H9 (cell line): ENCODE measurements around the gene MYLK. TPM values are rescaled to one million over a fixed set of nuclear protein-coding genes. Genes with fewer than 3 reads are reported as not detected.

Source experiments
- DNase-seq: peaks from one replicate; pipeline ENCODE4 v3.0.0-alpha.2; 2017
- H2AFZ ChIP-seq: one replicate; pipeline ENCODE4 v1.6.1; 2013; ENCODE audit warnings: mild to moderate bottlenecking, low read length, control low read depth, moderate library complexity
- H2AK5ac ChIP-seq: 2 replicates; pipeline ENCODE4 v1.6.1; 2013; ENCODE audit warnings: low read length, control low read depth, mixed read lengths; ENCODE audit not compliant: insufficient read length
- H2BK120ac ChIP-seq: one replicate; pipeline ENCODE4 v1.6.1; 2013; ENCODE audit warnings: low read depth, mild to moderate bottlenecking, low read length, control low read depth, inconsistent platforms; ENCODE audit not compliant: poor library complexity, severe bottlenecking
- H2BK12ac ChIP-seq: 2 replicates; pipeline ENCODE4 v1.6.1; 2013; ENCODE audit warnings: low read length, control low read depth, mixed read lengths, low read depth; ENCODE audit not compliant: insufficient read length
- H2BK15ac ChIP-seq: 2 replicates; pipeline ENCODE4 v1.6.1; 2013; ENCODE audit warnings: low read depth, low read length, control low read depth
- H2BK20ac ChIP-seq: one replicate; pipeline ENCODE4 v1.6.1; 2013; ENCODE audit warnings: low read depth, mild to moderate bottlenecking, low read length, control low read depth, inconsistent platforms; ENCODE audit not compliant: poor library complexity, severe bottlenecking
- H2BK5ac ChIP-seq: 2 replicates; pipeline ENCODE4 v1.6.1; 2013; ENCODE audit warnings: low read length, control low read depth, mixed read lengths; ENCODE audit not compliant: insufficient read length
- H3K14ac ChIP-seq: 2 replicates; pipeline ENCODE4 v1.6.1; 2013; ENCODE audit warnings: low read length, control low read depth; ENCODE audit not compliant: insufficient read depth
- H3K18ac ChIP-seq: 2 replicates; pipeline ENCODE4 v1.6.1; 2013; ENCODE audit warnings: low read depth, mild to moderate bottlenecking, mixed read lengths, low read length, control low read depth; ENCODE audit not compliant: insufficient read length
- H3K23ac ChIP-seq: 2 replicates; pipeline ENCODE4 v1.6.1; 2013; ENCODE audit warnings: low read length, control low read depth, mixed read lengths, low read depth; ENCODE audit not compliant: insufficient read length
- H3K23me2 ChIP-seq: 2 replicates; pipeline ENCODE4 v1.6.1; 2013; ENCODE audit warnings: low read depth, mild to moderate bottlenecking, mixed read lengths, low read length, control low read depth; ENCODE audit not compliant: insufficient read length, poor library complexity, severe bottlenecking
- H3K27ac ChIP-seq: 2 replicates; pipeline ENCODE4 v1.5.1; 2013; ENCODE audit warnings: low read length, control low read depth, mixed read lengths, low read depth; ENCODE audit not compliant: insufficient read length
- H3K27me3 ChIP-seq: 2 replicates; pipeline ENCODE4 v1.6.1; 2013; ENCODE audit warnings: low read length, control low read depth, inconsistent platforms; ENCODE audit not compliant: insufficient read depth
- H3K4ac ChIP-seq: 2 replicates; pipeline ENCODE4 v1.6.1; 2013; ENCODE audit warnings: low read depth, mild to moderate bottlenecking, control low read depth, inconsistent platforms, low read length, moderate library complexity
- H3K4me1 ChIP-seq: 2 replicates; pipeline ENCODE4 v1.6.1; 2013; ENCODE audit warnings: low read length, control low read depth, inconsistent platforms; ENCODE audit not compliant: insufficient read depth
- H3K4me2 ChIP-seq: 2 replicates; pipeline ENCODE4 v1.6.1; 2013; ENCODE audit warnings: low read length, control low read depth, mixed read lengths; ENCODE audit not compliant: insufficient read length, insufficient read depth
- H3K56ac ChIP-seq: 2 replicates; pipeline ENCODE4 v1.6.1; 2013; ENCODE audit warnings: low read depth, mild to moderate bottlenecking, mixed read lengths, low read length, control low read depth; ENCODE audit not compliant: insufficient read length
- H3K79me1 ChIP-seq: 2 replicates; pipeline ENCODE4 v1.6.1; 2013; ENCODE audit warnings: low read depth, mild to moderate bottlenecking, moderate library complexity, low read length, control low read depth, inconsistent platforms; ENCODE audit not compliant: insufficient read depth, poor library complexity, severe bottlenecking
- H3K79me2 ChIP-seq: 2 replicates; pipeline ENCODE4 v1.6.1; 2013; ENCODE audit warnings: low read length, control low read depth, inconsistent platforms; ENCODE audit not compliant: insufficient read depth
- H3K9ac ChIP-seq: 2 replicates; pipeline ENCODE4 v1.6.1; 2013; ENCODE audit warnings: low read length, control low read depth, mixed read lengths; ENCODE audit not compliant: insufficient read length; ENCODE audit errors: extremely low read depth
- H3K9me3 ChIP-seq: one replicate; pipeline ENCODE4 v1.6.1; 2013; ENCODE audit warnings: low read depth, low read length, inconsistent platforms; ENCODE audit not compliant: control insufficient read depth
- H3T11ph ChIP-seq: one replicate; pipeline ENCODE4 v1.6.1; 2013; ENCODE audit warnings: mild to moderate bottlenecking, low read length, control low read depth, inconsistent platforms
- H4K20me1 ChIP-seq: one replicate; pipeline ENCODE4 v1.6.1; 2013; ENCODE audit not compliant: control insufficient read depth, insufficient read length, insufficient read depth
- H4K5ac ChIP-seq: 2 replicates; pipeline ENCODE4 v1.6.1; 2013; ENCODE audit warnings: low read depth, mild to moderate bottlenecking, mixed read lengths, low read length, control low read depth; ENCODE audit not compliant: insufficient read length
- H4K8ac ChIP-seq: replicated peaks from 2 replicates; pipeline ENCODE4 v1.6.1; 2013; ENCODE audit warnings: low read length, control low read depth, mixed read lengths, low read depth; ENCODE audit not compliant: insufficient read length
- H4K91ac ChIP-seq: 2 replicates; pipeline ENCODE4 v1.6.1; 2013; ENCODE audit warnings: low read depth, mild to moderate bottlenecking, moderate library complexity, mixed read lengths, low read length, control low read depth; ENCODE audit not compliant: insufficient read length
- H3K27ac Mint-ChIP-seq, 3 experiments: 2 replicates in 2 of 3; 3 replicates in 1 of 3; pipeline ENCODE4 v1.8.0; 2020 to 2021; ENCODE audit warnings: mixed read lengths in 3 of 3, mild to moderate bottlenecking in 1 of 3, moderate library complexity in 1 of 3
- H3K27me3 Mint-ChIP-seq: 2 replicates; pipeline ENCODE4 v1.8.0; 2021; ENCODE audit warnings: low read depth, mild to moderate bottlenecking, moderate library complexity, mixed read lengths
- H3K36me3 Mint-ChIP-seq, 3 experiments: 2 replicates in 2 of 3; 3 replicates in 1 of 3; pipeline ENCODE4 v1.8.0; 2020 to 2021; ENCODE audit warnings: low read depth in 3 of 3, mixed read lengths in 3 of 3; ENCODE audit not compliant: insufficient read depth in 1 of 3
- H3K4me1 Mint-ChIP-seq, 2 experiments: 2 replicates each; pipeline ENCODE4 v1.8.0; 2020; ENCODE audit warnings: mixed read lengths in 2 of 2
- H3K4me3 Mint-ChIP-seq, 2 experiments: 2 replicates in 1 of 2; 3 replicates in 1 of 2; pipeline ENCODE4 v1.8.0; 2020 to 2021; ENCODE audit warnings: mild to moderate bottlenecking in 2 of 2, mixed read lengths in 2 of 2, moderate library complexity in 1 of 2
- H3K9me3 Mint-ChIP-seq, 2 experiments: 2 replicates in 1 of 2; 3 replicates in 1 of 2; pipeline ENCODE4 v1.8.0; 2020; ENCODE audit warnings: mild to moderate bottlenecking in 2 of 2, mixed read lengths in 2 of 2, moderate library complexity in 1 of 2
- WGBS: extraction: QIAGEN DNeasy Blood & Tissue Kit; methylation state at CpG from one replicate; pipeline ENCODE4 v1.1.7; 2013; ENCODE audit warnings: missing lambda C conversion rate, low lambda C conversion rate, mixed read lengths; ENCODE audit not compliant: insufficient read length; ENCODE audit errors: extremely low coverage; 5-methylcytosine and 5-hydroxymethylcytosine counted together
- total RNA-seq: library from RNA; stranded (reverse); gene quantifications from 2 replicates; pipeline ENCODE4 v1.2.1, GENCODE V29; 2021
- TF ChIP-seq, protein P1 (sequence below): fragments of 200-600 bp; sonication (generic); conservative IDR thresholded peaks from 3 replicates; pipeline ENCODE4 v1.8.0; 2021; ENCODE audit warnings: antibody characterized with exemption, mild to moderate bottlenecking

MYLK gene
- total RNA-seq, 1 experiment from 2014 or later = 10.1 TPM

DNA sequence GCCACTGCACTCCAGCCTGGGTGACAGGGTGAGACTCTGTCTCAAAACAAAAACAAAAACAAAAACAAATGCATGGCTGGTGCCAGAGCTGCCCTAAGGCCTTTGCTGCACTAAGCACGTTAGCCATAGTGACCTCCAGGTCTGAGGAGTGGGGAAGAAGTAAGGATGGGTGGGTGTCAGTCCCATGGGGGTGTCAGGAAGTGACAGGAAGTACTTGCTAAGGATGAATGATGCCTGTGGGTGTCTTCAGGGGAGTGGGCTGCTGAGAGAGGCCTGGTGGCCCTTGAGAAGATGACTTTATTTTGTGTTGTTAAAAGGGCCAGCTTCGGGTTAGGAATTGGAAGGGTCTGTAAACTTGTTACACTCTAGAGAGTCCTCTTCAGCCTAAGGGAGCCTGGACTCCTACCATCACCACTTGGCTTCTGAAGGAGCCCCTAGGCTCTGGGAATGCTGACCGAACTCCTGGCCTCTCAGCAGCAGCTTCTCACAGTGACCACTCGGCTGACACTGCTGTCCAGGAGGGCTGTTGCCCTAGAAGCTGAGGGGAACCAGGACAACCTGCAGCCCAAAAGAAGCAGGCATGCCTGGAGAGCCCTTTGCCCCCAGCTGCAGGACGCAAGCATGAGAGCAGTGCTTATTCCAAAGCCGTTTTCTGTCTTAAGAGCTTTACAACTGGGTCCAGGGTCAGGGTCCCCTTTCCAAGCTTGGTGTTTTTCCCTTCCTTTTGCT lies 116.4 kb downstream of the MYLK start:
- TF ChIP-seq, protein P1, sequence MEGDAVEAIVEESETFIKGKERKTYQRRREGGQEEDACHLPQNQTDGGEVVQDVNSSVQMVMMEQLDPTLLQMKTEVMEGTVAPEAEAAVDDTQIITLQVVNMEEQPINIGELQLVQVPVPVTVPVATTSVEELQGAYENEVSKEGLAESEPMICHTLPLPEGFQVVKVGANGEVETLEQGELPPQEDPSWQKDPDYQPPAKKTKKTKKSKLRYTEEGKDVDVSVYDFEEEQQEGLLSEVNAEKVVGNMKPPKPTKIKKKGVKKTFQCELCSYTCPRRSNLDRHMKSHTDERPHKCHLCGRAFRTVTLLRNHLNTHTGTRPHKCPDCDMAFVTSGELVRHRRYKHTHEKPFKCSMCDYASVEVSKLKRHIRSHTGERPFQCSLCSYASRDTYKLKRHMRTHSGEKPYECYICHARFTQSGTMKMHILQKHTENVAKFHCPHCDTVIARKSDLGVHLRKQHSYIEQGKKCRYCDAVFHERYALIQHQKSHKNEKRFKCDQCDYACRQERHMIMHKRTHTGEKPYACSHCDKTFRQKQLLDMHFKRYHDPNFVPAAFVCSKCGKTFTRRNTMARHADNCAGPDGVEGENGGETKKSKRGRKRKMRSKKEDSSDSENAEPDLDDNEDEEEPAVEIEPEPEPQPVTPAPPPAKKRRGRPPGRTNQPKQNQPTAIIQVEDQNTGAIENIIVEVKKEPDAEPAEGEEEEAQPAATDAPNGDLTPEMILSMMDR = no peak
- H3K4me3 Mint-ChIP-seq = no peak overlapping the region
- H3K79me2 ChIP-seq = no peaks in the 10 kb centered on the region

More for the DNA sequence above, 116.4 kb downstream of the MYLK start:
- WGBS = no CpG with 5 or more reads among the region's 6 CpGs
- Histone ChIP-seq H4K5ac (no peak overlapping the region), H2BK5ac (peak overlapping the region; percentile 96), H3T11ph (no peak overlapping the region), H3K4me1 (no peaks in the 10 kb centered on the region; the same call in 1 of the 2 replicates), H3K27ac (no peak overlapping the region), H4K8ac (no peak overlapping the region), H2BK20ac (no peak overlapping the region), H3K23me2 (no peaks in the 10 kb centered on the region), H4K20me1 (no peaks in the 10 kb centered on the region), H3K56ac (no peak overlapping the region), H3K79me1 (no peaks in the 10 kb centered on the region), H3K27me3 (no peaks in the 10 kb centered on the region), H3K4me2 (no peak overlapping the region), H2BK120ac (no peak overlapping the region), H3K18ac (peak overlapping the region; percentile 24), H3K9ac (no peak overlapping the region), H3K23ac (no peak overlapping the region), H3K9me3 (no peaks in the 10 kb centered on the region), H2BK12ac (no peak overlapping the region), H2AK5ac (no peak overlapping the region), H4K91ac (peak overlapping the region; percentile 26), H2AFZ (no peak overlapping the region), H2BK15ac (no peak overlapping the region), H3K4ac (no peak overlapping the region), H3K14ac (no peak overlapping the region)
- no peaks in the 10 kb centered on the region for H3K36me3 Mint-ChIP-seq
- peak overlapping the region; percentile 4 to 19 (median 14); a peak in 3 of 7 replicates for H3K27ac Mint-ChIP-seq
- H3K9me3 Mint-ChIP-seq = no peaks in the 10 kb centered on the region
- H3K4me1 Mint-ChIP-seq = peaks cover 12 to 13% of the 10 kb centered on the region in 2 experiments
- no peaks in the 10 kb centered on the region for H3K27me3 Mint-ChIP-seq
- no peak for DNase-seq
